Small intestine (tissue), 7 donors: ENCODE data around the gene TGM2. TPM values are rescaled to one million over a fixed set of nuclear protein-coding genes. Genes with fewer than 3 reads are reported as not detected.

Source experiments
- DNase-seq, 2 donors: peaks; one replicate each; pipeline versions ENCODE4 v3.0.0 to v3.0.0-alpha.2; 2013
- FAIRE-seq: peaks from 2 replicates; lab custom pipeline; 2012; peaks lifted over from hg19 to GRCh38; lab: Jason Lieb, UNC
- H3K27ac ChIP-seq, 3 donors: one replicate each; pipeline ENCODE4 v1.5.1; 2013; ENCODE audit warnings: low read length in 2 of 3, mild to moderate bottlenecking in 2 of 3, control low read depth in 1 of 3, inconsistent platforms in 1 of 3, low read depth in 1 of 3, moderate library complexity in 1 of 3
- H3K27me3 ChIP-seq, 3 donors: one replicate each; pipeline ENCODE4 v1.6.1; 2013; ENCODE audit warnings: low read length in 3 of 3, inconsistent platforms in 1 of 3; ENCODE audit not compliant: control insufficient read depth in 3 of 3, insufficient read depth in 3 of 3
- H3K36me3 ChIP-seq, 3 donors: one replicate each; pipeline ENCODE4 v1.6.1; 2013; ENCODE audit warnings: low read length in 3 of 3, inconsistent platforms in 1 of 3, low read depth in 1 of 3, mild to moderate bottlenecking in 1 of 3, moderate library complexity in 1 of 3; ENCODE audit not compliant: control insufficient read depth in 3 of 3, insufficient read depth in 2 of 3
- H3K4me1 ChIP-seq, 3 donors: one replicate each; pipeline ENCODE4 v1.6.1; 2013; ENCODE audit warnings: low read length in 2 of 3, inconsistent platforms in 1 of 3, low read depth in 1 of 3, mild to moderate bottlenecking in 1 of 3, moderate library complexity in 1 of 3; ENCODE audit not compliant: control insufficient read depth in 3 of 3, insufficient read depth in 2 of 3
- H3K4me3 ChIP-seq, 3 donors: one replicate each; pipeline ENCODE4 v1.5.1; 2013; ENCODE audit warnings: low read length in 3 of 3, control low read depth in 1 of 3, inconsistent platforms in 1 of 3, low read depth in 1 of 3, mild to moderate bottlenecking in 1 of 3, moderate library complexity in 1 of 3
- H3K9me3 ChIP-seq, 2 donors: one replicate each; pipeline ENCODE4 v1.6.1; 2013; ENCODE audit warnings: low read depth in 1 of 2, low read length in 1 of 2; ENCODE audit not compliant: control insufficient read depth in 2 of 2, insufficient read depth in 1 of 2
- WGBS, 3 donors: extraction: QIAGEN DNeasy Blood & Tissue Kit; methylation state at CpG; one replicate each; pipeline ENCODE4 v1.1.7; 2013; 5-methylcytosine and 5-hydroxymethylcytosine counted together
- polyA plus RNA-seq, 4 donors: library from polyadenylated mRNA; stranded (reverse) in 3 of 4; unstranded in 1 of 4; fragments of 200-250 nt in 3 of 4; fragments of 120-200 nt in 1 of 4; gene quantifications; one replicate each; pipeline versions ENCODE4 v1.2.1 to v1.2.3, GENCODE V29; 2013
- donor health status: healthy with polysubstance abuse.
- donor health status: control.
- donor health status: control.
- donor health status: Bipolar disorder and iron deficiency.
- donor health status: healthy.

TGM2 gene
- polyA plus RNA-seq, 4 donors = 19.7 to 332 (median 59.1) TPM

DNA sequence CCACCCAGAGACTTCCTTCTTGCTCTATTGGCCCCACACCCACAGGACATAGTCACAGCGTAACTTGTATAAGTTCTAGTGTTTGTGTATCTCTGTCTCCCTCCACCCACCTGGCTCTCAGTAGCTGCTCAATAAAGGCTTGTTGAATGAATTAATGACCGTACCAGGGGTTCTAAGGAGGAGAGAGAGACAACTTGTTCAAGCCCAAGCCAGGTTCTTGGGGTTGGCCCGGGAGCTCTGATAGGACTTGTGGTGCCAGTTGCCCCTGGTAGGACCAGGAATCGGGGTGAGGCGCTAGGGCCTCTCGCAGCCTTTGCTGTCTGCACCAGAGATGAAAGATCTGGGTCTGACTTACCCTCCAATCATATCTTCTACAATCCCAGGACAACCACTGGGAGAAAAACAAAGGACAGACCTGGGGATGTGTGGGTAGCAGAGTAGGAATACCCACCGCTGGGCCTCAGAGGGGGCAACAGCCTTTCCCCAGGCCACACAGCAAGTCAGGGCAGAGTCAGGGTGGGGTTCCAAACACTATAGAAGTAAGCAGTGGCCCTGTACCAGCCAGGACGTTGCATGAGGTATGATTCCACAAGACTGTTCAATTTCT lies 5.3 kb upstream of the TGM2 start:
- Histone ChIP-seq H3K4me3 (no peak overlapping the region), H3K9me3 (no peaks in the 10 kb centered on the region), H3K36me3 (no peaks in the 10 kb centered on the region), H3K27ac (peak overlapping the region in 1 of 3 donors; percentile 11), H3K27me3 (peaks cover 0 to 2% (median 0%) of the 10 kb centered on the region in 3 donors), H3K4me1 (peaks cover 0 to 24% (median 0%) of the 10 kb centered on the region in 3 donors)
- WGBS, 3 donors = 52 to 74% (median 55%) methylated on average over 8 of the region's 8 CpGs
- FAIRE-seq (no peak), DNase-seq (no peak)

DNA sequence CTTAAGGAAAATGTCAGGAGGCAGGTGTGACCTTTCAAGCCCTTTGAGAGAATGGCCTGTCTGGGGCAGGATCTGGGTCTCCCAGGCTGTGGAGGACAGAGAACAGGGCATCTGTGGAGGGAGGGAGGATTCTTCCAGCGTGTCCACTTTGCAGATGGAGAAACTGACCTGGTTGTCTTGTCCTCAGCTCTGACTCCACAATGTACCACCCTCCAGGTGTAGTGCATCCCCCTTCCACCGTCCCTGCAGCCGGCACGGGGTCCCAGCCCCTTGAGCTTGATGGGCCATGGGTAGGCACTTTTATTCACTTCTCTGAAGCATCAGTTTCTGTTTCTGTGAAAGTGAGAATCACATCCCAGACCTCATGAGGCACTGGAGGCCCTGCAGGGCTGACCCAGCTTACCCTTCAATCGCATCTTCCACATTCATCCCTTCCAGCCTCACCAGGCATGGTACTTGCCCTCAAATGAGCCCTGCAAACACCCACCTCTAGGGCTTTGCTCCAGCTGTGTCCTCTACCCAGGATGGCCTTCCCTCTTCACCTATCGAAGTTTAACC lies 4.6 kb upstream of the TGM2 start:
- DNase-seq = no peak
- Histone ChIP-seq H3K4me3 (no peak overlapping the region), H3K36me3 (no peaks in the 10 kb centered on the region), H3K27ac (peak overlapping the region in 1 of 3 donors; percentile 36), H3K27me3 (peaks cover 0 to 2% (median 0%) of the 10 kb centered on the region in 3 donors), H3K9me3 (no peaks in the 10 kb centered on the region), H3K4me1 (peaks cover 0 to 27% (median 0%) of the 10 kb centered on the region in 3 donors)
- WGBS, 3 donors = 88 to 96% (median 94%) methylated on average over 6 of the region's 6 CpGs
- no peak for FAIRE-seq

DNA sequence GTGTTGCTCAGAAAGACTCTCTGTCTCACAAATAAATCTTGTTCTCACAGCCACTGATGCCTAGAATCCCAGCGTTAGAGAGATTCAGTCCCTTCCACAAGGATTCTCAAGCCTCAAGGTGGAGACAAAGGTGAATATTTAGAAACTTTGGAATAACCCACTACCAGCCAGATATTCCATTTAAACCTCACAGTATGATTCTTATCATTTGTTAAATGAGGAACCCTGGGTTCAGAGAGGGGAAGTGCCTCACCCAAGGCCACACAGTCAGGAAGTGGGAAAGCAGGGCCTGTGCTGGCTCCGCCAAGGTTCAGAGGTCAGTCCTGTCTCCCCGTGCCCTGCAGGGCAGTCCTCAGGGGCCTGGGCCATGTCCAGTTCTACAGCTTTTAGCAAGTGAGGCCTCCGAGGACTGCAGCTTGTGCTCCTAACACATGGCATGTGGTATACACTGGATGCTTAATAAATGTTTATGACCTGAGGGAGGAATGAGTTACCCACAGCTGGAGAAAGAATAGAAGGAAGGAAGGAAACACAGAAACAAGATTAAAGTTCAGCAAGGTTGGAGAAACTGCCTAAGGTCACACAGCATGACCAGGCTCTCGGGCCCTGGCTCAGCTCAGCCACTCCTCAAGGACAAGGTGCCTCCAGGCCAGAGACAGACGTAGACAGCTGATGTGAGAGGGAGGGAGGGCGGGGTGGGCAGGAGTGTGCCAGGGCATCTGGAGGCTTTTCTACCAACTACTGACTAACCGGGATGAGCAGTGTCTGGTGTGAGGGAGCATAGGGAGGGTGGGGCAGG lies 3.9 kb upstream of the TGM2 start:
- peaks cover 0 to 29% (median 3%) of the 10 kb centered on the region in 3 donors for H3K4me1 ChIP-seq
- no peaks in the 10 kb centered on the region for H3K9me3 ChIP-seq
- WGBS, 3 donors = 45 to 59% (median 52%) methylated on average over 7 to 8 of the region's 8 CpGs
- peaks cover 0 to 3% (median 0%) of the 10 kb centered on the region in 3 donors for H3K36me3 ChIP-seq
- no peak overlapping the region for H3K4me3 ChIP-seq
- H3K27ac ChIP-seq = peak overlapping the region in 1 of 3 donors; percentile 71
- no peaks in the 10 kb centered on the region for H3K27me3 ChIP-seq
- DNase-seq (peak in 1 of 2 donors; percentile 21), FAIRE-seq (no peak)

DNA sequence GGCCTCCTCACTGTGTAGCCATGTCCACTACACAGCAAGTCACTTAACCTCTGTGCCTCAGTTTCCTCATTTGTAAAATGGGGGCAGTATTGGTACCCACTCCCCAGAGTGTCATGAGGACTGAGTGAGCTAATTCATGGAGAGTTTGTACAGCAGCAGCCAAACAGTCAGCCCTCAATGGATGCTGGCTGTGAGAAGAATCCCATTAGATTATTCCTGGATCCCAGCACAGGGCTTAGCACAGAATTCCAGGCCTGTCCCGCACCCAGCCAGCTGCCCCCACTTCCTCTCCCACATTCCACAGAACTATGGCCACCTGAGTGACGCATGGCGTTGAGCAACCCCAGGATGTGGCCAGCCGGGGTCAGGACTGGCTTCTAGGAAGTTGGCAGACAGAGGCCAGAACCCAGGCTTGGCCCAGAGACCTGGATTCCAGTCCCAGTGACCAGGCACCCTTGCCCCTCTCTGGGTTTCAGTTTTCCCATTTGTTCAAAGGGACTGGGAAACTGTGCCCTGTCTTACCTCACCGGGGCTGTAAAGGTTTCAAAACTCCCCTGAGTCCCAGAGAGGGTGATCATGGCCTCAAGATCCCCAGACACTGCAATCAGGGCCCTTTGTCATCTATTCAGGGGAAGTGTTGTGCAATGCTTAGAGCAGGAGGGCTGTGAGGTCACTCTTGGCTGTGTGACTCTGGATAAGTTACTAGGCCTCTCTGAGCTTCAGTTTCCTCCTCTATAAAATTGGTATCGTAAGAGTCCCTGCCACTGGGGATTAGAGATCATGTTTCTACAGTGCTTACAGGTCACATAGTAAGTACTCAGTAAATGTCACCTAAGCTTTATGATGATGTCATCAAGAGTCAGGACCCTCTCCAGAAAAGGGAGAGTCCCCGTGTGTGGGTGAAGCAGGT lies 3.0 kb upstream of the TGM2 start:
- no peaks in the 10 kb centered on the region for H3K9me3 ChIP-seq
- H3K27ac ChIP-seq = peak overlapping the region in 2 of 3 donors; percentile 31 to 71
- DNase-seq = peak in 1 of 2 donors; percentile 70
- no peaks in the 10 kb centered on the region for H3K27me3 ChIP-seq
- FAIRE-seq = no peak
- 57 to 62% (median 58%) methylated on average over 7 of the region's 7 CpGs for WGBS, 3 donors
- H3K36me3 ChIP-seq = peaks cover 0 to 12% (median 0%) of the 10 kb centered on the region in 3 donors
- peaks cover 0 to 29% (median 3%) of the 10 kb centered on the region in 3 donors for H3K4me1 ChIP-seq
- no peak overlapping the region for H3K4me3 ChIP-seq

DNA sequence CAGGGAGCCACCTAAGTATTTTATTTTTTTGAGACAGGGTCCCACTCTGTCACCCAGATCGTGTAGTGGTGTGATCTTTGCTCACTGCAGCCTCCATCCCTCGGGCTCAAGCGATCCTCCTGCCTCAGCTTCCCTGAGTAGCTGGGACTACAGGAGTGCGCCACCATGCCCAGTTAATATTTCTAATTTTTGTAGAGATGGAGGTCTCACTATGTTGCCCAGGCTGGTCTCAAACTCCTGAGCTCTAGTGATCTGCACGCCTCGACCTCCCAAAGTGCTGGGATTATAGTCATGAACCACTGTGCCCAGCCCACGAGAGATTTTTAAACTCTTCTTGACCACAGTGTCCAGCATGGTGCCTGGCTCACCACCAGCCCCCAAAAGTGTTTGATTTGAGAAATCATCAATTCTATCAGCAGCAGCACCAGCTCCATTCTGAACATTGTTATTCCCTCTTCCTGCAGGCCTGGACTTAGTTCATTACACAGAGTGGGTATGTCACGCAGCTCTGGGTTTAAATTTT lies 2.3 kb upstream of the TGM2 start:
- no peaks in the 10 kb centered on the region for H3K27me3 ChIP-seq
- no peak for FAIRE-seq
- H3K9me3 ChIP-seq = no peaks in the 10 kb centered on the region
- DNase-seq = no peak
- no peak overlapping the region for H3K4me3 ChIP-seq
- WGBS, 3 donors = 90 to 95% (median 95%) methylated on average over 8 of the region's 8 CpGs
- peaks cover 0 to 18% (median 0%) of the 10 kb centered on the region in 3 donors for H3K36me3 ChIP-seq
- H3K27ac ChIP-seq = peak overlapping the region in 2 of 3 donors; percentile 31 to 71
- H3K4me1 ChIP-seq = peaks cover 0 to 29% (median 3%) of the 10 kb centered on the region in 3 donors

DNA sequence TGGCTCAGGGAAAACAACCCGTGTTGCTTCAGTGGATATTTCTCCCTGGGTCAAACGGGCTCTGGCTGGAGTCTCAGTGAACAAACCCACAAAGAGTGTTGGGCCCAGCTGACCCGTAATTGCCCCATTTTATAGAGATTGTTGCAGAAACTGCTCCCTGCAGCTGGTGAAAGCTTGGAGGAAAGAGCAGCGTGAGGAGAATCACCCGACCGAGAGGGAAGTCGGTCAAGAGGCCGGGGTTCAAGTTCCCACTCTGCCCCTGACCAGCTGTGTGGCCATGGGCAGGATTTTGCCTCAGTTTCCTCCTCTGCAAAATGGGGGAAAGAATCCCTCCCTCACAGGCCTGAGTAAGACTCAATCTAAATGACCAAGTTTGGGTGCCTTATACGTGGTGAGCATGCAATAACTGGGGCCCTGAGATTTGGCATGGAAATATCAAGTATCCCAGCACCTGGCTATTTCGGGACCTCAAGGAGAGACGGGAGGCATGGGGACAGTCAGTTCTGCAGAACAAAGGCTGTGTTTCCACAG lies 1.7 kb upstream of the TGM2 start:
- Histone ChIP-seq H3K27me3 (no peaks in the 10 kb centered on the region), H3K9me3 (no peaks in the 10 kb centered on the region), H3K36me3 (peaks cover 0 to 21% (median 0%) of the 10 kb centered on the region in 3 donors), H3K4me3 (no peak overlapping the region), H3K4me1 (peaks cover 0 to 29% (median 3%) of the 10 kb centered on the region in 3 donors), H3K27ac (peak overlapping the region in 2 of 3 donors; percentile 18 to 23)
- no peak for DNase-seq
- 79 to 85% (median 79%) methylated on average over 11 of the region's 11 CpGs for WGBS, 3 donors
- no peak for FAIRE-seq

DNA sequence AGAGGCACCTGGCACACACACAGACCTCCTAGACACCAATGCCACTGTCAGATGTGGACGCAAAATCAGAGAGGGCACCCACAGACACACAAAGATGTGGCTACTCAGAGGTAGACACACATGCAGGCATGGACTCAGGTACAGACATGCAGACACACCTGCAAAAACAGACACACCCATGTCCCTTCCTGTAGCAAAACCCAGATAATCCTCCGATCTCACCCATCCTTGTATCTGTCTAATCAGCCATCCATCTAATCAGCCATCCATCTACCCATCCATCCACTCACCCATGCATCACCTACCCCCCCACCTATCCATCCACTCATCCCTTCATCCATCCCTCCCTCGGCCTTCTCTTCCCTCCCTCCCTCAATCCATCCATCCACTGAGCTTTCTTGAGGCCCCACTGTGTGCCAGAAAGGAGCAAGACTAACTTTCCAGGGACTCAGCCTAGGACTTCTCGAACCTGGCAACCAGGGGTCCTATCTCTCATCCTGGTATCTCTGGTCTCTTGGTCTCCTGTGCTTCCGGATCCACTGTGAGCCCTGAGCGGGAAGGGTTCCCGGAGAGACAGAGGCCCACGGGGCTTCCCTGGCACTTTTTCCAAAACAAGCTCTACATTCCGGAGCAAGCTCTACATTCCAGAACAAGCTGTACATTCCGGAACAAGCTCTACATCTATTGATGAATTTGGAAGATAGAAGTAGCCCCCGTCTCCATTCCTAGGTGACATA lies 1.1 kb upstream of the TGM2 start:
- Histone ChIP-seq H3K36me3 (peaks cover 0 to 27% (median 0%) of the 10 kb centered on the region in 3 donors), H3K9me3 (no peaks in the 10 kb centered on the region), H3K4me3 (peak overlapping the region in 1 of 3 donors; percentile 17), H3K27ac (peak overlapping the region in 2 of 3 donors; percentile 18 to 51), H3K27me3 (no peaks in the 10 kb centered on the region), H3K4me1 (peaks cover 0 to 29% (median 3%) of the 10 kb centered on the region in 3 donors)
- WGBS, 3 donors = 79 to 86% (median 79%) methylated on average over 11 of the region's 11 CpGs
- DNase-seq (peak in 1 of 2 donors; percentile 18), FAIRE-seq (no peak)
